ENCODE results near the gene ARID2. TPM values are rescaled to one million over a fixed set of nuclear protein-coding genes. Genes with fewer than 3 reads are reported as not detected.

The ARID2 gene, protein sequence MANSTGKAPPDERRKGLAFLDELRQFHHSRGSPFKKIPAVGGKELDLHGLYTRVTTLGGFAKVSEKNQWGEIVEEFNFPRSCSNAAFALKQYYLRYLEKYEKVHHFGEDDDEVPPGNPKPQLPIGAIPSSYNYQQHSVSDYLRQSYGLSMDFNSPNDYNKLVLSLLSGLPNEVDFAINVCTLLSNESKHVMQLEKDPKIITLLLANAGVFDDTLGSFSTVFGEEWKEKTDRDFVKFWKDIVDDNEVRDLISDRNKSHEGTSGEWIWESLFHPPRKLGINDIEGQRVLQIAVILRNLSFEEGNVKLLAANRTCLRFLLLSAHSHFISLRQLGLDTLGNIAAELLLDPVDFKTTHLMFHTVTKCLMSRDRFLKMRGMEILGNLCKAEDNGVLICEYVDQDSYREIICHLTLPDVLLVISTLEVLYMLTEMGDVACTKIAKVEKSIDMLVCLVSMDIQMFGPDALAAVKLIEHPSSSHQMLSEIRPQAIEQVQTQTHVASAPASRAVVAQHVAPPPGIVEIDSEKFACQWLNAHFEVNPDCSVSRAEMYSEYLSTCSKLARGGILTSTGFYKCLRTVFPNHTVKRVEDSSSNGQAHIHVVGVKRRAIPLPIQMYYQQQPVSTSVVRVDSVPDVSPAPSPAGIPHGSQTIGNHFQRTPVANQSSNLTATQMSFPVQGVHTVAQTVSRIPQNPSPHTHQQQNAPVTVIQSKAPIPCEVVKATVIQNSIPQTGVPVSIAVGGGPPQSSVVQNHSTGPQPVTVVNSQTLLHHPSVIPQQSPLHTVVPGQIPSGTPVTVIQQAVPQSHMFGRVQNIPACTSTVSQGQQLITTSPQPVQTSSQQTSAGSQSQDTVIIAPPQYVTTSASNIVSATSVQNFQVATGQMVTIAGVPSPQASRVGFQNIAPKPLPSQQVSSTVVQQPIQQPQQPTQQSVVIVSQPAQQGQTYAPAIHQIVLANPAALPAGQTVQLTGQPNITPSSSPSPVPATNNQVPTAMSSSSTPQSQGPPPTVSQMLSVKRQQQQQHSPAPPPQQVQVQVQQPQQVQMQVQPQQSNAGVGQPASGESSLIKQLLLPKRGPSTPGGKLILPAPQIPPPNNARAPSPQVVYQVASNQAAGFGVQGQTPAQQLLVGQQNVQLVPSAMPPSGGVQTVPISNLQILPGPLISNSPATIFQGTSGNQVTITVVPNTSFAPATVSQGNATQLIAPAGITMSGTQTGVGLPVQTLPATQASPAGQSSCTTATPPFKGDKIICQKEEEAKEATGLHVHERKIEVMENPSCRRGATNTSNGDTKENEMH (N-terminal part only)
- 10 to 100 TPM; 28.9 to 46.4 (median 43.3) TPM for total RNA-seq
- long read RNA-seq, donor 1, full-length matches to known transcripts, result 4 of 18 reads
- long read RNA-seq, donor 1, partial matches to known transcripts, result 13 of 18 reads
- long read RNA-seq, donor 1, other reads (novel, unspliced or antisense), result 1 of 18 reads
- long read RNA-seq, donor 2, partial matches to known transcripts, result 5 of 6 reads
- long read RNA-seq, donor 2, other reads (novel, unspliced or antisense), result 0 of 6 reads

DNA sequence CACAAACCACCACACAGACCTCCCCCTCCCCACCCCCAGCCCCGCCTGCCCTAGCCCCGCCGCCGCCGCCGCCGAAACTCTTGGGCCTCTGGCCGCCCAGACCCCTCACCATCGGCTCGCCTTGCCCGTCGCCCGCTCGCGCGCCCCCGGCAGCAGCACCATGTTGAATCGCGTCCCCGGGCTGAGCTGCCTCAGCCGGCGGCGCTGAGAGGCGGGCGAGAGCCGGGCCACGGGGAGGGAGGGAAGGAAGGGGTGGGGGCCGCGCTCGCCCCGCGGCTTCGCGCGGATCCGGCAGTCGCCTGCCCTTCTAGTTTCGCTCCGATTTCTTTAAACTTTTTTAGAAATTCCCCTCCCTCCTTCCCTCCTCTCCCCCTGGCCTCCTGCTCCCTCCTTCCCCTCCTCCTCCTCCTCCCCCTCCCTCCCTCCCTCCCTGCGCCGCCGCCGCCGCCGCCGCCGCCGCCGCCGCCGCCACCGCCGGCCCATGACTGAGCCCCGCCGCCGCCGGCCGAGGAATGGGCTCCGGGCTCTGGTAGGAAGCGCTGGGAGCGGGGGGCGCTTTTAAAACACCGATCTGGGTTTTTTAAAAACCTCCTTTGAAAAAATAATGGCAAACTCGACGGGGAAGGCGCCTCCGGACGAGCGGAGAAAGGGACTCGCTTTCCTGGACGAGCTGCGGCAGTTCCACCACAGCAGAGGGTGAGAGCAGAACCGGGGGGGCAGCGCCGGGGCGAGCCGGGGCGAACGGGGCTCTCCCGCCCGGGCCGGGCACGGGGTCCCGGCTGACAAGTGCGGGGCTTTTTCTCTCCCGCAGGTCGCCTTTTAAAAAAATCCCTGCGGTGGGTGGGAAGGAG lies at the start of gene ARID2:
Gene ARID2 (plus strand): TSS at position 474 of the 851 bp plus-strand sequence. CDS start 131 bp downstream, at position 605.
- peak within 1 kb of the TSS; percentile 78 for H3K4me3 ChIP-seq
- H3K9me3 ChIP-seq, result no peaks in the 10 kb centered on the region
- peaks cover 4% of the 10 kb centered on the region for H3K36me3 ChIP-seq (ENCODE audit: low read depth)
- TF ChIP-seq, protein P1, sequence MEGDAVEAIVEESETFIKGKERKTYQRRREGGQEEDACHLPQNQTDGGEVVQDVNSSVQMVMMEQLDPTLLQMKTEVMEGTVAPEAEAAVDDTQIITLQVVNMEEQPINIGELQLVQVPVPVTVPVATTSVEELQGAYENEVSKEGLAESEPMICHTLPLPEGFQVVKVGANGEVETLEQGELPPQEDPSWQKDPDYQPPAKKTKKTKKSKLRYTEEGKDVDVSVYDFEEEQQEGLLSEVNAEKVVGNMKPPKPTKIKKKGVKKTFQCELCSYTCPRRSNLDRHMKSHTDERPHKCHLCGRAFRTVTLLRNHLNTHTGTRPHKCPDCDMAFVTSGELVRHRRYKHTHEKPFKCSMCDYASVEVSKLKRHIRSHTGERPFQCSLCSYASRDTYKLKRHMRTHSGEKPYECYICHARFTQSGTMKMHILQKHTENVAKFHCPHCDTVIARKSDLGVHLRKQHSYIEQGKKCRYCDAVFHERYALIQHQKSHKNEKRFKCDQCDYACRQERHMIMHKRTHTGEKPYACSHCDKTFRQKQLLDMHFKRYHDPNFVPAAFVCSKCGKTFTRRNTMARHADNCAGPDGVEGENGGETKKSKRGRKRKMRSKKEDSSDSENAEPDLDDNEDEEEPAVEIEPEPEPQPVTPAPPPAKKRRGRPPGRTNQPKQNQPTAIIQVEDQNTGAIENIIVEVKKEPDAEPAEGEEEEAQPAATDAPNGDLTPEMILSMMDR (IDR thresholded peaks at IDR 0.05), result no peak
- DNase-seq (peak; percentile 68 to 84 (median 83)), ATAC-seq (peak; percentile 35)
- intact Hi-C loops (cut with DNase I, micrococcal nuclease), result loop anchor here in 1 of 2 donors (10.0 kb wide), 1 partner anchor 185 kb away; no protein-coding TSS in a partner anchor
- peaks cover 14% of the 10 kb centered on the region for H3K4me1 ChIP-seq (ENCODE audit: low read depth)

DNA sequence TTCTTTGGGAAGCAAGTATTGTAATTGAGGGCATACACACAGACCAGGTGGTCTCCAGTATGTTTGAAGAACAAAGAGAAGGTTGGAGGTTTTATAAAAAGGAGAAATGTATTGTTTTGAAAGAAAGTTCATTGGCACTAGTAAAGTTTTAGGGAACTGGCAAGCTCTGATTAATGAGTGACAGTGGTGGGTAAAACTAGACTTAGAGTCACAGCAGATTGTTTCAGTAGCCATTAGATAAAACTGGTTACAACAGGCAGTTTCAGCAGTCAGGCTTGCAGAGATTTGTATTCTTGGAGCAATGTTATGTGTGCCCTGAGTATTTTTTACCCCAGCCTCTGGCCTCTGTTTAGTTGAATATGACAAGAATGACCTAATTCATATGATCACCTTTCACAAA lies 49.1 kb upstream of the ARID2 start:
- TF ChIP-seq, protein P1 (IDR thresholded peaks at IDR 0.05), result no peak
- no peak for ATAC-seq
- intact Hi-C loops (cut with DNase I, micrococcal nuclease), result no loop called here

DNA sequence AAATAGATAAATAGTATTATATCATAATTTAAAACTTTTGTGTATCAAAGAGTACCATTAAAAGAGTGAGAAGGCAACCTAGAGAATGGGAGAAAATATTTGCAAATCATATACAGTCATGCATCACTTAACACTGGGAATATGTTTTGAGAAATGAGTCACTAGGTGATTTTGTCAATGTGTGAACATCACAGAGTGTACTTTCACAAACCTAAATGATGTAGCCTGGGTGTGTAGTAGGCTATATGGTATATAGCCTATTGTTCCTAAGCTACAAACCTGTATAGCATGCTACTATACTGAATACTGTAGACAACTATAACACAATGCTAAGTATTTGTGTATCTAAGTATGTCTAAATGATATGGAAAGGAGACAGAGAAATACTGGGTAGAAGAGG lies 48.0 kb upstream of the ARID2 start:
- no peak for ATAC-seq
- no peaks in the 10 kb centered on the region for H3K36me3 ChIP-seq (ENCODE audit: low read depth)
- intact Hi-C loops (cut with DNase I, micrococcal nuclease), result no loop called here
- TF ChIP-seq, protein P1 (IDR thresholded peaks at IDR 0.05), result no peak
- H3K4me3 ChIP-seq, result no peak overlapping the region
- no peaks in the 10 kb centered on the region for H3K4me1 ChIP-seq (ENCODE audit: low read depth)
- no peak for DNase-seq
- no peaks in the 10 kb centered on the region for H3K9me3 ChIP-seq

More for the DNA sequence above, 49.1 kb upstream of the ARID2 start:
- DNase-seq, result no peak
- no peaks in the 10 kb centered on the region for H3K36me3 ChIP-seq (ENCODE audit: low read depth)
- H3K9me3 ChIP-seq, result no peaks in the 10 kb centered on the region
- H3K4me3 ChIP-seq, result no peak overlapping the region
- H3K4me1 ChIP-seq (ENCODE audit: low read depth), result no peaks in the 10 kb centered on the region

DNA sequence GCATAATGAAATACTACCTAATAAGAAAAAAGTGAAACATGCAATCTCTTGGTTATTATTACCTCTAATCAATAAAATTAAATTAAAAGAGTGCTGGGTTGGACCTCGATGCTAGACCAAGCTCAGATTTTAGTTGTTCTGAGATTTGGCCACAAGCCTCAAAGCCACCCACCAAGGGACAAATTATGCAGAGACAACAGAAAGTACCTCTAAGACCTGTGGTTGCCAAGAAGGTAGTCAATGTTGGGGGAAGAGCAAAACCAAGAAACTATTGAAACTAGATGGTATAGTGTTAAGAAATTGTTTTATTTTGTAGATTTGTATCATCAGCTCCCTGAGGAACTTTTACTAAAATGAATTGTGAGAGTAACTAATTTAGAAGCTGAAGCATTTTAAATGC lies 43.8 kb upstream of the ARID2 start:
- Histone ChIP-seq H3K4me1 (ENCODE audit: low read depth) (no peaks in the 10 kb centered on the region), H3K36me3 (ENCODE audit: low read depth) (no peaks in the 10 kb centered on the region), H3K4me3 (no peak overlapping the region), H3K9me3 (no peaks in the 10 kb centered on the region)
- DNase-seq (no peak), ATAC-seq (no peak)
- intact Hi-C loops (cut with DNase I, micrococcal nuclease), result no loop called here
- TF ChIP-seq, protein P1 (IDR thresholded peaks at IDR 0.05), result no peak
